Hematopoietic multipotent progenitor cell (in vitro differentiated cells): ENCODE results near the gene ILF2. TPM values are rescaled to one million over a fixed set of nuclear protein-coding genes. Genes with fewer than 3 reads are reported as not detected.

Source experiments
- small RNA-seq: library from RNA; depleted of rRNA; stranded (forward); fragments of <200 nt; gene quantifications from one replicate; pipeline ENCODE3, GENCODE V24; 2012
- total RNA-seq: library from RNA; depleted of rRNA; stranded (reverse); fragments of >200 nt; gene quantifications from one replicate; pipeline ENCODE4 v1.2.3, GENCODE V29; 2012

Gene ILF2
- total RNA-seq, 1 donor = 225 TPM

Small RNA genes within 50 kb of the gene (small RNA-seq; reads per million reads assigned to genes)
- not detected for gene MIR8083
- gene RN7SL372P = not detected

Other genes starting within 250 kb of the ILF2 start
- not detected for gene S100A7, start 210.3 kb downstream of the ILF2 start, total RNA-seq
- gene S100A6, start 135.0 kb downstream of the ILF2 start, total RNA-seq = 177 TPM
- 0.27 TPM for gene S100A5, start 130.1 kb downstream of the ILF2 start, total RNA-seq
- 183 TPM for gene S100A4, start 125.2 kb downstream of the ILF2 start, total RNA-seq
- not detected for gene S100A3, start 121.7 kb downstream of the ILF2 start, total RNA-seq
- 0.27 TPM for gene S100A2, start 105.1 kb downstream of the ILF2 start, total RNA-seq
- gene S100A16, start 57.9 kb downstream of the ILF2 start, total RNA-seq = 1.1 TPM
- not detected for gene S100A14, start 54.7 kb downstream of the ILF2 start, total RNA-seq
- gene S100A13, start 43.5 kb downstream of the ILF2 start, total RNA-seq = 2.7 TPM
- gene S100A1, start 42.6 kb downstream of the ILF2 start, total RNA-seq = 0.54 TPM
- gene CHTOP, start 36.9 kb downstream of the ILF2 start, total RNA-seq = 53.1 TPM
- 46.0 TPM for gene SNAPIN, start 12.3 kb downstream of the ILF2 start, total RNA-seq
- 0.27 TPM for gene NPR1, start 7.7 kb upstream of the ILF2 start, total RNA-seq
- 57.4 TPM for gene INTS3, start 57.1 kb upstream of the ILF2 start, total RNA-seq
- gene SLC27A3, start 104.4 kb upstream of the ILF2 start, total RNA-seq = 12.7 TPM